HG02642 (cell line): ENCODE results near the gene RBMS3.
"Not testable (repeated sequence)": the region's sequence is repeated elsewhere in the genome, so short reads cannot be mapped to it uniquely, and the experiment has no call there.

Experiments used
- ATAC-seq: cut with Tn5 transposase; IDR thresholded peaks from one replicate; pipeline ENCODE4 v1.9.1; 2021; ENCODE audit warnings: mild to moderate bottlenecking; ENCODE audit not compliant: unreplicated experiment, poor library complexity

RBMS3 gene

GRCh38 chr3:29463304-29463703 is 182.4 kb downstream of the RBMS3 start:
- ATAC-seq: no peak

GRCh38 chr3:29465836-29466235 is 185.0 kb downstream of the RBMS3 start:
- ATAC-seq: no peak

GRCh38 chr3:29466442-29466841 is 185.6 kb downstream of the RBMS3 start:
- ATAC-seq: no peak

- no peak for ATAC-seq
These were observed 187.3 kb downstream of the RBMS3 start for GRCh38 chr3:29468187-29468586.

GRCh38 chr3:29473481-29474170 is 192.8 kb downstream of the RBMS3 start:
- ATAC-seq: not testable (repeated sequence)

GRCh38 chr3:29475305-29475840 is 194.5 kb downstream of the RBMS3 start:
- ATAC-seq: no peak

- no peak for ATAC-seq
These were observed 195.0 kb downstream of the RBMS3 start for GRCh38 chr3:29475854-29476253.

GRCh38 chr3:29478611-29479010 is 197.7 kb downstream of the RBMS3 start:
- no peak for ATAC-seq

- ATAC-seq: no peak
These were observed 200.4 kb downstream of the RBMS3 start for GRCh38 chr3:29481249-29481648.

GRCh38 chr3:29481969-29482767 is 201.3 kb downstream of the RBMS3 start:
- no peak for ATAC-seq

GRCh38 chr3:29484633-29485032 is 203.8 kb downstream of the RBMS3 start:
- ATAC-seq: no peak

- no peak for ATAC-seq
These were observed 205.2 kb downstream of the RBMS3 start for GRCh38 chr3:29486096-29486495.

- no peak for ATAC-seq
These were observed 206.0 kb downstream of the RBMS3 start for GRCh38 chr3:29486917-29487316.

- no peak for ATAC-seq
These were observed 208.1 kb downstream of the RBMS3 start for GRCh38 chr3:29488922-29489321.

GRCh38 chr3:29493109-29493508 is 212.2 kb downstream of the RBMS3 start:
- no peak for ATAC-seq

- no peak for ATAC-seq
These were observed 213.6 kb downstream of the RBMS3 start for GRCh38 chr3:29494305-29495036.

GRCh38 chr3:29497282-29497681 is 216.4 kb downstream of the RBMS3 start:
- no peak for ATAC-seq

GRCh38 chr3:29502771-29503170 is 221.9 kb downstream of the RBMS3 start:
- no peak for ATAC-seq

GRCh38 chr3:29503314-29503713 is 222.4 kb downstream of the RBMS3 start:
- no peak for ATAC-seq

GRCh38 chr3:29503958-29504357 is 223.1 kb downstream of the RBMS3 start:
- no peak for ATAC-seq

- ATAC-seq: no peak
These were observed 225.6 kb downstream of the RBMS3 start for GRCh38 chr3:29506502-29506901.
